Colon (tissue), 2 donors: ENCODE results near the gene FBRSL1.
"Not testable (repeated sequence)": the region's sequence is repeated elsewhere in the genome, so short reads cannot be mapped to it uniquely, and the experiment has no call there.

Experiments
- FAIRE-seq: peaks from 2 replicates; lab custom pipeline; 2012; peaks lifted over from hg19 to GRCh38; lab: Jason Lieb, UNC
- donor health status: control.
- donor health status: control.

Gene FBRSL1

GRCh38 chr12:132453361-132454192 lies 36.4 kb upstream of the FBRSL1 start:
- FAIRE-seq = no peak

GRCh38 chr12:132454193-132454932 lies 35.6 kb upstream of the FBRSL1 start:
- FAIRE-seq = no peak

- no peak for FAIRE-seq
These were observed 35.0 kb upstream of the FBRSL1 start for GRCh38 chr12:132454933-132455418.

- no peak for FAIRE-seq
These were observed 34.4 kb upstream of the FBRSL1 start for GRCh38 chr12:132455565-132455964.

- no peak for FAIRE-seq
These were observed 33.6 kb upstream of the FBRSL1 start for GRCh38 chr12:132456186-132456943.

- no peak for FAIRE-seq
These were observed 32.9 kb upstream of the FBRSL1 start for GRCh38 chr12:132456944-132457495.

GRCh38 chr12:132458441-132458840 lies 31.5 kb upstream of the FBRSL1 start:
- FAIRE-seq = no peak

GRCh38 chr12:132458846-132459641 lies 30.9 kb upstream of the FBRSL1 start:
- no peak for FAIRE-seq

GRCh38 chr12:132460571-132460970 lies 29.4 kb upstream of the FBRSL1 start:
- no peak for FAIRE-seq

GRCh38 chr12:132461526-132461925 lies 28.4 kb upstream of the FBRSL1 start:
- FAIRE-seq = no peak

- FAIRE-seq = no peak
These were observed 27.2 kb upstream of the FBRSL1 start for GRCh38 chr12:132462788-132463187.

GRCh38 chr12:132463284-132463924 lies 26.5 kb upstream of the FBRSL1 start:
- not testable (repeated sequence) for FAIRE-seq

- FAIRE-seq = not testable (repeated sequence)
These were observed 25.6 kb upstream of the FBRSL1 start for GRCh38 chr12:132464304-132464703.

- no peak for FAIRE-seq
These were observed 25.1 kb upstream of the FBRSL1 start for GRCh38 chr12:132464820-132465219.

- no peak for FAIRE-seq
These were observed 24.4 kb upstream of the FBRSL1 start for GRCh38 chr12:132465269-132466190.

GRCh38 chr12:132466241-132467201 lies 23.4 kb upstream of the FBRSL1 start:
- FAIRE-seq = no peak

- no peak for FAIRE-seq
These were observed 22.4 kb upstream of the FBRSL1 start for GRCh38 chr12:132467511-132467910.

GRCh38 chr12:132469423-132469822 lies 20.5 kb upstream of the FBRSL1 start:
- FAIRE-seq = no peak
